GM23338 (cell line): ENCODE results near the gene MR1.

Experiments
- CREB1 ChIP-seq: fragments of 250-450 bp; sonication (Bioruptor Pico); IDR thresholded peaks from 2 replicates; pipeline ENCODE4 v1.5.0; 2020; ENCODE audit warnings: low read depth, mild to moderate bottlenecking, moderate library complexity
- CTCF ChIP-seq, 2 experiments: fragments of 200-600 bp in 1 of 2; sonication (generic) in 1 of 2; conservative IDR thresholded peaks; 2 replicates each; pipeline versions ENCODE4 v1.5.1 to v1.6.1; 2016 to 2017; ENCODE audit warnings: antibody characterized with exemption in 2 of 2, low read depth in 2 of 2, mild to moderate bottlenecking in 2 of 2, moderate library complexity in 1 of 2
- ETS1 ChIP-seq: IDR thresholded peaks from 2 replicates; pipeline ENCODE4 v1.6.1; 2016; ENCODE audit warnings: antibody characterized with exemption
- EZH2 ChIP-seq: fragments of 200-600 bp; sonication (generic); IDR thresholded peaks from one replicate; pipeline ENCODE4 v1.8.0; 2017; ENCODE audit warnings: antibody characterized with exemption, mild to moderate bottlenecking, low read depth; ENCODE audit not compliant: unreplicated experiment
- EZH2phosphoT487 ChIP-seq: fragments of 200-600 bp; sonication (generic); IDR thresholded peaks from one replicate; pipeline ENCODE4 v1.8.1; 2018; ENCODE audit warnings: antibody characterized with exemption; ENCODE audit not compliant: unreplicated experiment
- JUNB ChIP-seq: IDR thresholded peaks from one replicate; pipeline ENCODE4 v1.6.1; 2016; ENCODE audit warnings: antibody characterized with exemption; ENCODE audit not compliant: unreplicated experiment
- NANOG ChIP-seq: IDR thresholded peaks from 2 replicates; pipeline ENCODE4 v1.6.1; 2016; ENCODE audit warnings: antibody characterized with exemption, borderline replicate concordance
- POLR2AphosphoS5 ChIP-seq: IDR thresholded peaks from 2 replicates; pipeline ENCODE4 v1.6.1; 2016; ENCODE audit warnings: antibody characterized with exemption, low read depth
- REST ChIP-seq: IDR thresholded peaks from one replicate; pipeline ENCODE4 v1.6.1; 2018; ENCODE audit warnings: antibody characterized with exemption; ENCODE audit not compliant: unreplicated experiment
- STAT1 ChIP-seq: IDR thresholded peaks from one replicate; pipeline ENCODE4 v1.6.1; 2016; ENCODE audit warnings: antibody characterized with exemption; ENCODE audit not compliant: unreplicated experiment
- ZNF114 ChIP-seq: fragments of 250-450 bp; sonication (Bioruptor Pico); IDR thresholded peaks from 2 replicates; pipeline ENCODE4 v1.5.0; 2020; ENCODE audit warnings: mild to moderate bottlenecking, moderate library complexity
- ZNF331 ChIP-seq: fragments of 250-450 bp; sonication (Bioruptor Pico); IDR thresholded peaks from 2 replicates; pipeline ENCODE4 v1.5.0; 2020; ENCODE audit warnings: low read depth, mild to moderate bottlenecking, moderate library complexity

GRCh38 chr1:181014477-181015250 is 19.1 kb upstream of the MR1 start:
- TF ChIP-seq CTCF (conservative IDR thresholded peaks at IDR 0.05; ENCODE audit: low read depth in 2 of 2): no peak
- no peak for TF ChIP-seq POLR2AphosphoS5
- TF ChIP-seq CREB1 (CRISPR knock-in tag): no peak
- no peak for TF ChIP-seq REST
- TF ChIP-seq EZH2: no peak
- no peak for TF ChIP-seq NANOG
- no peak for TF ChIP-seq EZH2phosphoT487
- no peak for TF ChIP-seq ZNF114 (CRISPR knock-in tag)
- no peak for TF ChIP-seq STAT1
- TF ChIP-seq JUNB: no peak
- no peak for TF ChIP-seq ETS1
- no peak for TF ChIP-seq ZNF331 (CRISPR knock-in tag)
